ENCODE measurements around the gene CAMSAP1.
"Not testable (repeated sequence)": the region's sequence is repeated elsewhere in the genome, so short reads cannot be mapped to it uniquely, and the experiment has no call there.

CAMSAP1 gene

GRCh38 chr9:135950135-135950682, 42.9 kb upstream of the CAMSAP1 start:
- TF ChIP-seq CTCF (IDR thresholded peaks at IDR 0.05; ENCODE audit: low read depth, low read length): no peak
- no peak for DNase-seq (ENCODE audit: extremely low read depth, low read depth)

- no peak for DNase-seq (ENCODE audit: extremely low read depth, low read depth)
- no peak for TF ChIP-seq CTCF (IDR thresholded peaks at IDR 0.05; ENCODE audit: low read depth, low read length)
These were observed 42.3 kb upstream of the CAMSAP1 start for GRCh38 chr9:135949501-135950134.

GRCh38 chr9:135948968-135949367, 41.6 kb upstream of the CAMSAP1 start:
- no peak for DNase-seq (ENCODE audit: extremely low read depth, low read depth)
- TF ChIP-seq CTCF (IDR thresholded peaks at IDR 0.05; ENCODE audit: low read depth, low read length): no peak

GRCh38 chr9:135948446-135948845, 41.1 kb upstream of the CAMSAP1 start:
- no peak for DNase-seq (ENCODE audit: extremely low read depth, low read depth)
- no peak for TF ChIP-seq CTCF (IDR thresholded peaks at IDR 0.05; ENCODE audit: low read depth, low read length)

GRCh38 chr9:135947582-135947981, 40.2 kb upstream of the CAMSAP1 start:
- no peak for DNase-seq (ENCODE audit: extremely low read depth, low read depth)
- no peak for TF ChIP-seq CTCF (IDR thresholded peaks at IDR 0.05; ENCODE audit: low read depth, low read length)

- DNase-seq (ENCODE audit: extremely low read depth, low read depth): not testable (repeated sequence)
These were observed 39.8 kb upstream of the CAMSAP1 start for GRCh38 chr9:135947105-135947504.

- DNase-seq (ENCODE audit: extremely low read depth, low read depth): no peak
- TF ChIP-seq CTCF (IDR thresholded peaks at IDR 0.05; ENCODE audit: low read depth, low read length): no peak
These were observed 39.1 kb upstream of the CAMSAP1 start for GRCh38 chr9:135946392-135946994.

All from AG09319 (cell line).